ENCODE results near the gene SPCS2.

SPCS2 gene

DNA sequence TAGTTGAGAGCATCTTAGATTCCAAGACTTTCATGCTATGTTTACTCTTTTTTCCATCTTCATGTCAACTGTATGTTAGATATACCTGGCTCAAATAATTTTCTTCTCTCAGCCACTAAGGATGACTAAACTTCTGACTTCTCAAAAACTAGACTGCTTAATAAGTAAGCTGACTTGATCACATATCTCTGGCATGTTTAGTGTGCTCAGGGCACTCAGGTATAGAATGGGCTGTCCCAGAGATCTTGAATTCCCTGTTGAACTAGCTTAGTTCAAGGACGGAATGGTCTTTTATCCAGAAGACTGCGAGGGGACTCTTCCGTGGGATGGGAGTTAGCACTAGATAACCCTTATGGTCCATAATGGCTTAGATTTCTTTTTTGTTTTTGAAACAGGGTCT, 52.6 kb downstream of the SPCS2 start:
- Histone ChIP-seq H3K27me3 (no peaks in the 10 kb centered on the region), H3K9me3 (no peaks in the 10 kb centered on the region), H3K4me1 (ENCODE audit: control insufficient read depth in 1 of 2, insufficient read depth in 1 of 2, low read depth in 1 of 2, low read length in 1 of 2) (no peaks in the 10 kb centered on the region), H3K36me3 (peaks cover 22% of the 10 kb centered on the region), H3K27ac (no peak overlapping the region), H3K4me3 (ENCODE audit: low read depth in 1 of 2, low read length in 1 of 2) (no peak overlapping the region)
- TF ChIP-seq, protein P1, sequence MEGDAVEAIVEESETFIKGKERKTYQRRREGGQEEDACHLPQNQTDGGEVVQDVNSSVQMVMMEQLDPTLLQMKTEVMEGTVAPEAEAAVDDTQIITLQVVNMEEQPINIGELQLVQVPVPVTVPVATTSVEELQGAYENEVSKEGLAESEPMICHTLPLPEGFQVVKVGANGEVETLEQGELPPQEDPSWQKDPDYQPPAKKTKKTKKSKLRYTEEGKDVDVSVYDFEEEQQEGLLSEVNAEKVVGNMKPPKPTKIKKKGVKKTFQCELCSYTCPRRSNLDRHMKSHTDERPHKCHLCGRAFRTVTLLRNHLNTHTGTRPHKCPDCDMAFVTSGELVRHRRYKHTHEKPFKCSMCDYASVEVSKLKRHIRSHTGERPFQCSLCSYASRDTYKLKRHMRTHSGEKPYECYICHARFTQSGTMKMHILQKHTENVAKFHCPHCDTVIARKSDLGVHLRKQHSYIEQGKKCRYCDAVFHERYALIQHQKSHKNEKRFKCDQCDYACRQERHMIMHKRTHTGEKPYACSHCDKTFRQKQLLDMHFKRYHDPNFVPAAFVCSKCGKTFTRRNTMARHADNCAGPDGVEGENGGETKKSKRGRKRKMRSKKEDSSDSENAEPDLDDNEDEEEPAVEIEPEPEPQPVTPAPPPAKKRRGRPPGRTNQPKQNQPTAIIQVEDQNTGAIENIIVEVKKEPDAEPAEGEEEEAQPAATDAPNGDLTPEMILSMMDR (IDR thresholded peaks at IDR 0.05): no peak

DNA sequence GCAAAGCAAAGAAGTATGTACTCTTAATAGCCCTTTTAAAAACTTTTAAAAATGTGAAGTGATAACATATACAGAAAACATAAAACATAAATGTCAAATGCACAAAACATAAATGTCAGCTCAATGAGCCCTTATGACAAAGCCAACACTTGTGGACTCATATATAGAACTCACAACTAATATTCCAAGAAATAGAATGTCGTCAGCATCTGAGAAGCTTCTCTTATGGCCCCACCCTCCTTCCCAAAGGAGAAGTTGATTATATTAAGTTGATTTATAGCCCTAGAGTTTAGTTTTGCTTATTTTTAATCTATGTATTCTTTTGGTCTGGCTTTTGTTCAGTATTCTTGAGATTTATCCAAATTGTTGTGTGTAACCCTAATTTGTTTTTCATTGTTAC, 53.5 kb downstream of the SPCS2 start:
- peaks cover 22% of the 10 kb centered on the region for H3K36me3 ChIP-seq
- H3K27me3 ChIP-seq: no peaks in the 10 kb centered on the region
- H3K4me3 ChIP-seq (ENCODE audit: low read depth in 1 of 2, low read length in 1 of 2): no peak overlapping the region
- H3K4me1 ChIP-seq (ENCODE audit: control insufficient read depth in 1 of 2, insufficient read depth in 1 of 2, low read depth in 1 of 2, low read length in 1 of 2): no peaks in the 10 kb centered on the region
- TF ChIP-seq, protein P1 (IDR thresholded peaks at IDR 0.05): no peak
- H3K9me3 ChIP-seq: no peaks in the 10 kb centered on the region
- no peak overlapping the region for H3K27ac ChIP-seq

DNA sequence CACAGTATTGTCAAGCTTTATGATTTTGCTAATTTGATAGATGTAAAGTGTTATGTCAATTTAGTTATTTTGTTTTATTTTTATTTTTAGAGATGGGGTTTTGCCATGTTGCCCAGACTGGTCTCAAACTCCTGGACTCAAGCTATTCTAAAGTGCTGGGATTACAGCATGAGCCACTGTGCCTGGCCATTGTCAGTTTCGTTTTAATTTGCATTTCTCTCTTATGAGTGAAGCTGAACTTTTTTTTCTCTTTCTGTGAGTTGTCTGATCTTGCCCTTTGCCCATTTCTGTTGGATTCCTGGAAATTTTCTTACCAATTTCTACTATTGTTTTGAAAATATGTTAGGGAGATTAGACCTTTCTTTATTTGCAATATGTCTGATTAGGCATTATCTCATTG, 55.1 kb downstream of the SPCS2 start:
- peaks cover 31% of the 10 kb centered on the region for H3K36me3 ChIP-seq
- no peaks in the 10 kb centered on the region for H3K9me3 ChIP-seq
- no peaks in the 10 kb centered on the region for H3K27me3 ChIP-seq
- H3K4me3 ChIP-seq (ENCODE audit: low read depth in 1 of 2, low read length in 1 of 2): no peak overlapping the region
- H3K4me1 ChIP-seq (ENCODE audit: control insufficient read depth in 1 of 2, insufficient read depth in 1 of 2, low read depth in 1 of 2, low read length in 1 of 2): no peaks in the 10 kb centered on the region
- H3K27ac ChIP-seq: no peak overlapping the region
- TF ChIP-seq, protein P1 (IDR thresholded peaks at IDR 0.05): no peak

DNA sequence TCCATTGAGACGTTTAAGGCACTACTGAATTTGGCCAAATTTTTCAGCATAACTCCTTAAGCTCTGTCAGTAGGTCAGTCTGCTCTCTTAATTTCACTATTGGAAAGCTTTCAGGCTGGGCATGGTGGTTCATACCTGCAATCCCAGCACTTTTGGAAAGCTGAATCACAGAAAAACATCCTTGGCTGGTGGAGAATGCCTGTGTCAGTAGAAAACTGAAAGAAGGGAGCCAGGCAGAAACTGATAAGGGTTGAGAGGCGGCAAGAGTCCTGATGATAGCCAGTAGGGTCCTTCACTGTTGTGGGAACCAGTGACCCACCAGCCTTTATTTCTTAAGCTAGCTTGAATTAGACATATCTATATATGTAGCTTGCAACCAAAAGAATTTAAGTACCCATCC, 62.3 kb downstream of the SPCS2 start:
- Histone ChIP-seq H3K27ac (no peak overlapping the region), H3K4me3 (ENCODE audit: low read depth in 1 of 2, low read length in 1 of 2) (no peak overlapping the region), H3K9me3 (no peaks in the 10 kb centered on the region), H3K27me3 (no peaks in the 10 kb centered on the region), H3K36me3 (peaks cover 53% of the 10 kb centered on the region), H3K4me1 (ENCODE audit: control insufficient read depth in 1 of 2, insufficient read depth in 1 of 2, low read depth in 1 of 2, low read length in 1 of 2) (no peaks in the 10 kb centered on the region)
- TF ChIP-seq, protein P1 (IDR thresholded peaks at IDR 0.05): no peak

DNA sequence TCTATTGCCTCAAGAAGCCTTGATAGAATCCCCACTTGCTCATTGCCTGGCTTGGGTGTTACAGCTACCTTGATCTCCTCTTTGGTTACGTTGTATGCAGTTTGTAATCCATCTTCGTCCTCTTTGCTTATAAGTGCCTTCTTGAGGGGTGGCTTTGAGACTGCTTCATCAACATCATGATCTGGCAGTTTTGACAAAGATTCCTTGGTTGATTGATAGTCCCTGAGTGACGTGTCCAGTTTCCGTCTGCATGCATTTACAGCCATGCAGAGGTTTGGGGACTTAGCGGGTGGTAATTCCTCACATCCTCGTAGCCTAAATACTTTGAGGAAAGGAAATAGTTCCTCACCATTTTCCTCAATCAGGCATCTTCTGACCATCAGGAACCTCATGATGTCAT, 62.8 kb downstream of the SPCS2 start:
- H3K4me3 ChIP-seq (ENCODE audit: low read depth in 1 of 2, low read length in 1 of 2): no peak overlapping the region
- H3K9me3 ChIP-seq: no peaks in the 10 kb centered on the region
- no peak overlapping the region for H3K27ac ChIP-seq
- peaks cover 47% of the 10 kb centered on the region for H3K36me3 ChIP-seq
- TF ChIP-seq, protein P1 (IDR thresholded peaks at IDR 0.05): no peak
- H3K4me1 ChIP-seq (ENCODE audit: control insufficient read depth in 1 of 2, insufficient read depth in 1 of 2, low read depth in 1 of 2, low read length in 1 of 2): no peaks in the 10 kb centered on the region
- no peaks in the 10 kb centered on the region for H3K27me3 ChIP-seq

DNA sequence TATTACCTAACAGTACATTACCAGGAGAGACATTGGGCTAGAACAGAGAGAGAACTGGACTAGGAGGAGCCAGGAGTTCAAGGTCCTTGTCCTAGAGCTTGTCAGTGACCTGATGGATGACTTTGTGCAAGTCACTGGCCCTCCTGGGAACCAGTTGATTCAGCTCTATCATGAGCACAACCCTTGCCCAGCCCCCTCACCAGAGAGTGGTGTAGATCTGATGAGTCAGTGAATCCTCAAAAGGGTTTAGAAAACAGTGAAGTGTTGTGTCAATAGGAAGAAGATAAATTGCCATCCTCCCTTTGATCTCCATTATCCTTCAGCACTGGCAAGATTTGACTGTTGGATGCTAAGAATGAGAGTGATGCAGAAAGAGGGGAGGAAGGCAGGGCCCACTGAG, 64.0 kb downstream of the SPCS2 start:
- TF ChIP-seq, protein P1 (IDR thresholded peaks at IDR 0.05): no peak
- H3K36me3 ChIP-seq: peaks cover 38% of the 10 kb centered on the region
- H3K4me1 ChIP-seq (ENCODE audit: control insufficient read depth in 1 of 2, insufficient read depth in 1 of 2, low read depth in 1 of 2, low read length in 1 of 2): no peaks in the 10 kb centered on the region
- H3K27ac ChIP-seq: no peak overlapping the region
- H3K4me3 ChIP-seq (ENCODE audit: low read depth in 1 of 2, low read length in 1 of 2): no peak overlapping the region
- no peaks in the 10 kb centered on the region for H3K9me3 ChIP-seq
- H3K27me3 ChIP-seq: no peaks in the 10 kb centered on the region
